HG02970 (cell line): ENCODE measurements around the gene DUSP3.
"Not testable (repeated sequence)": the region's sequence is repeated elsewhere in the genome, so short reads cannot be mapped to it uniquely, and the experiment has no call there.

Experiments
- ATAC-seq: cut with Tn5 transposase; IDR thresholded peaks from one replicate; pipeline ENCODE4 v1.9.1; 2021; ENCODE audit warnings: mild to moderate bottlenecking, moderate library complexity, moderate number of reproducible peaks; ENCODE audit not compliant: unreplicated experiment, low FRiP score

The DUSP3 gene

DNA sequence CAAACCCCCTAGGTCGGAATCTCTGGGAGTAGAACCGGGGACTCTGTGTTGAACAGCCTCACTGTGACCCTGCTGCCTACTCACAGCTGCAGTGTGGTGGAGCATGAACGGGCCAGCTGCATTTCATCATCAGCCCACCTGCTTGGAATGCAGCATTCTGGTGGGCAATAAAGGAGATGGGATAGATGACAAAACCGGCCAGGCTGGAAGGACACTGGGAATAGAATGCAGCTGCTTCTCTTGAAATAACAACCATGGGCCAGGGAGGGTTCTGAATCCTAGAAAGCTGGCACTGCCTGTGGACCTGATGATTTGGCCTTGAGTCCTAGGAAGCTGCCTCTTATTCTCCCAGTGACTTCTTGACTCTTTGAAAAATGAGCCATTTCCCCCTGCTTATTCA lies 25.0 kb upstream of the DUSP3 start:
- no peak for ATAC-seq

DNA sequence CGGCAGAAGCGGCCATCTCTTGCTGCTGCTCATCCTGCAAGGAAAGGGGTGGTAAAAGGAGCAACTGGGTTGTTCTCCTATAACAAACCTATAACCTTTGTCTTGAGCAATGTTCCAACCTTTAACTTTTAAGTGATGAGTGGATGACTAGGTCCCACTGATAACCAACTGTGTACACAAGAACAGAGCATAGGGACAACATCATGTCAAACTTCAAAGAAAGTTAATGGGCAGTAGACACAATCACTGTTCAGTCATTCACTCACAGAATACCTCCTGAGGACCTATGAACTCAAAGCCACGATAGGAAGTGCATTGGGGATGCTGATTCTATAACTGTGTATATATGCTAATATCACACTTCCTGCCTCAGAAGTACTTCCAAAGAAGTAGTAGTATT lies 23.1 kb upstream of the DUSP3 start:
- ATAC-seq: no peak

DNA sequence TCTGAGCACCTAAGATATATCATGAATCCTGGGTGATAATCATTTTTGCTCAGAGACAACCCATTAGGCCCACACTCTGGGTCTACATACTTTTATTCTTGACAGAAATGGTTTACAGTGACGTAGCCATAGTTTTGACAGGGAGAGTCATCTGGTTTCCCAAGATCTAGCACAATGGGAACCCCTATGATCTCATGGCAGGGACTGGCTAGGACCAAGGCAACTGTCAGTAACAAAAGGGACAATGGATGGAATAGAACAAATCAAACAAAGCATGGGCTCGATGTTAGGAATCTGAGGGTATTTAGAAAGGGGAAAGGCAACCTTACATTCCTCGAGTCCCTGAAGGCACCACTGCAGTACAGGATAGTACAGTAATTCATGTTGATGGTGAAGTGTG lies 22.0 kb upstream of the DUSP3 start:
- no peak for ATAC-seq

DNA sequence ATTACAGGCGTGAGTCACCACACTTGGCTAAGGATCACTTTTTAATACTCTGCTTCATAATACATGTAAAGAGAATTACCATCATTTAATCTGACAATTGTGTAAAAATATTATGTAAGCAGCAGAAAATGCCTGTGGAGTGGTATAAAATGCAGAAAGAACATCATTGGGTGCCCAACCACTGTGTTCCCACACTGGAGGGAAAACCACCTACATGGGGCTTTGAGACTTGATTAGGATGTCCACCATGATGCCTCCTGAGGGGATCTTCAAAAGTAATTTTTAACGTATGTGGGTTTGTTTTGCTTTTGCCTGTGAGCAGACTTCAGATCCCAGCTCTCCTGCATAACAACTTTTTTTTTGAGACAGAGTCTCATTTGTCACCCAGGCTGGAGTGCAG lies 20.3 kb upstream of the DUSP3 start:
- no peak for ATAC-seq

DNA sequence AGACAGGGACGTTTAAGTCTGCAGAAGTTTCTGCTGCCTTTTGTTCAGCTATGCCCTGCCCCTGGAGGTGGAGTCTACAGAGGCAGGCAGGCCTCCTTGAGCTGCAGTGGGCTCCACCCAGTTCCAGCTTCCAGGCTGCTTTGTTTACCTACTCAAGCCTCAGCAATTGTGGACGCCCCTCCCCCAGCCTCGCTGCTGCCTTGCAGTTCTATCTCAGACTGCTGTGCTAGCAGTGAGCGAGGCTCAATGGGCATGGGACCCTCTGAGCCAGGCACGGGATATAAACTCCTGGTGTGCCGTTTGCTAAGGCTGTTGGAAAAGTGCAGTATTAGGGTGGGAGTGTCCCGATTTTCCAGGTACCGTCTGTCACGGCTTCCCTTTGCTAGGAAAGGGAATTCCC lies 19.2 kb upstream of the DUSP3 start:
- not testable (repeated sequence) for ATAC-seq

DNA sequence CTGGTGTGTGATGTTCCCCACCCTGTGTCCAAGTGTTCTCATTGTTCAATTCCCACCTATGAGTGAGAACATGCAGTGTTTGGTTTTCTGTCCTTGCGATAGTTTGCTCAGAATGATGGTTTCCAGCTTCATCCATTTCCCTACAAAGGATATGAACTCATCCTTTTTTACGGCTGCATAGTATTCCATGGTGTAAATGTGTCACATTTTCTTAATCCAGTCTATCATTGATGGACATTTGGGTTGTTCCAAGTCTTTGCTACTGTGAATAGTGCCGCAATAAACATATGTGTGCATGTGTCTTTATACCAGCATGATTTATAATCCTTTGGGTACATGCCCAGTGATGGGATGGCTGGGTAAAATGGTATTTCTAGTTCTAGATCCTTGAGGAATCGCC lies 13.9 kb upstream of the DUSP3 start:
- ATAC-seq: not testable (repeated sequence)

DNA sequence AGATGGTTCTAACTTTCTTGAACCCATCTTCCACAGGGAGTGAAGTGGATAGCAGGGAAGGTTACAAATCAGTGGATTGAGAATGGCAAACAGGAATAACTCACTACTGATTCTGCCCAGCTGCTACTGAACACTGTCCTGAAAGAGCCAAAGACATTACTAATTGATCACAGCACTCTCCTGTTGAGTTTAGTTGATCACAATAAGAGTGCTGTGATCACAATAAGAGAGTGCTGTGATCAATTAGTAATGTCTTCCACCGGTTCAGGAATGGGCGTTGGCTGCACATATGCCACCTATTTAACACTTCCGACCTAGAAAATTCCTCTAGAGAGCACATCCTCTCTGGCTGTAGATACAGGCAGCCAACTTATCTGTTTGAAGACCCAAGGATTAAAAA lies 12.8 kb upstream of the DUSP3 start:
- no peak for ATAC-seq

DNA sequence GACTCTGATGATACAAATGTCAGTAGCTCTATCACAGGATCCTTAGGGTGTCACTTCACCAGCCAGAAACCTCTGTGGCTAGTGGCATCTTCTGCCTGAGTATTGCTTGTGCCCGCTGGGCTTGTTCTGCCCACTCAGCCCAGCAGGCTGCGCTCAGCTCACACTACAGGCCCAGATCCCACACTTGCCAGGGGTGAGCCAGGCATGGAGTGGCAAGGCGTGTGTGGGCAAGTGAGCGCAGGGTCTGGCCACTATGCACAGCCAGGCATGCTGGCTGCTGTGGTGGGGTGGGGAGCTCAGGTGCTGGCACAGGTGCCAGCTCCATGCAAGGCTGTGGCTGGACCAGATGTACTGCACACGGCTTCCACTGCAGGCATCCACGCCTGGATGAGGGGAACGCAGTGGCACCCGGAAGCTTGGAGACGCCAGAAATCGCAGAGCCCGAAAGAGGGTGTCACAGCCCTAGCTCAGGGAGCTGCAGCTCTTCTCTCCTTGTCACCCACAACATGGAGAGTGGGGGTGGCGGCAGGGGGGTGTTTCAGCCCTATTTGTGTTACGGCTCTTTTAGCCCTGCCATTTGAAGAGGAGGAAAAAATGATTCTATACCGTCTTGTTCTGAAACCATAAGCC lies 11.6 kb upstream of the DUSP3 start:
- no peak for ATAC-seq

DNA sequence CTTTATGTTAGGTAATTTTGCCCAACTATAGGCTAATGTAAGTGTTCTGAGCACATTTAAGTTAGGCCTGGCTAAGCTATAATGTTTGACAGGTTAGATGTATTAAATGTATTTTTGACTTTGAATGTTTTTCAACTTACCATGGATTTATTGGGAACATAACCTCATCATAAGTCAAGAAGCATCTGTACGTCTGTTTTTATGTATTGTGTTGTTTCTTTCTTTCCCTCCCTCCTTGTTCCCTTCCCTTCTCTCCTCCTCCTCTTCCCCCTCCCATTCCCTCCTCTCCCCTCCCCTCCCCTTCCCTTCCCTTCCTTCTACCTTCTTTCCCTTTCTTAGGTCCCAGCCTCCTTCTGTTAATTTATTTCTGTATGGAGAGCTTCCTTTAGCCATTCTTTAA lies 10.7 kb upstream of the DUSP3 start:
- ATAC-seq: no peak

DNA sequence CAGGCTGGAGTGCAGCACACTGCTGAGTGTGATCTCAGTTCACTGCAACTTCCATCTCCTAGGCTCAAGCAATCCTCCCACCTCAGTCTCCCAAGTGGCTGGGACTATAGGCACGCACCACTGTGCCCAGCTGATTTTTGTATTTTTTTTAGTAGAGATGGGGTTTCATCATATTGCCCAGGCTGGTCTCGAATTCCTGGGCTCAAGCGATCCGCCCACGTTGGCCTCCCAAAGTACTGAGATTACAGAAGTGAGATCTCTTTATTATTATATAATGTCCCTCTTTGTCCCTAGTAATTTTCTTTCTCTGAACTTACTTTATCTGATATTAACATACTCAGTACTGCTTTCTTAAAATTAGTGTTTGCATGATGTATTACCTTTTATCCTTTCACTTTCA lies 9.8 kb upstream of the DUSP3 start:
- ATAC-seq: no peak

DNA sequence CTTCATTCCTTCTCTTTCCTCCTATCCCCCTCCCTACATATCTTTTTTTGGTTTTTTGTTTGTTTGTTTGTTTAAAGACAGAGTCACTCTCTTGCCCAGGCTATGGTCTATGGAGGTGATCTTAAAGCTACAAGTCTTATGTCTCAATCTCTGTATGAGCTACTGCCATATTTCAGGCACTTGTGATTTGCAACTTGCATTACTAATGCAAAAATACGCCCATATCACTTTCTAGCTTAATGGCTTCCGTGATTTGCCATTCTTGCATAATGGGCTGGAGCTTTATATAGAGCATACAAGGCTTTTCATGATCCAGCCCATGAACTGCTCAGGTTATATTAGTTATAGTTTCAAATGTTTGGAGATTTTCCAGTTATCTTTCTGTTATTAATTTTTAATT lies 9.0 kb upstream of the DUSP3 start:
- no peak for ATAC-seq

DNA sequence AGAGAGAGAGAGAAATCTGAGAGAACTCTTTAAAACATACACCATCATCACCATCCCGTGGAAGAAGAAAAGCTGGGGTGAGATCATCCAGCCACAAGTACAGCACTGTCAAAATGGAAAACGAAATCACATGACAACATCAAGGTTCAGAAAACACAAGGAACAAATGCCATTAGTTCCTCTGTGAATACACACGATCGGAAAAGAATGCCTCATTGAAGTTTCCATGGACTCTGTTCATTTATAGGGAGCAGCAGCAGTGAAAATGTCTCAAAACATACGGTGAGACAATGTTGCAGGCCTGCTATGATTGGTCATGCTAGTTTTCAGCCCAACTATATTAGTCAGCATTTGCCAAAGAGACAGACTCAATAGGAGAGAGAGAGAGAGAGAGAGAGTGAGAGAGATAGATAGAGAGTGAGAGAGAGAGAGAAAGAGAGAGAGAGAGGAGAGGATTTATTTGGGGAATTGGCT lies 5.9 kb upstream of the DUSP3 start:
- ATAC-seq: no peak

DNA sequence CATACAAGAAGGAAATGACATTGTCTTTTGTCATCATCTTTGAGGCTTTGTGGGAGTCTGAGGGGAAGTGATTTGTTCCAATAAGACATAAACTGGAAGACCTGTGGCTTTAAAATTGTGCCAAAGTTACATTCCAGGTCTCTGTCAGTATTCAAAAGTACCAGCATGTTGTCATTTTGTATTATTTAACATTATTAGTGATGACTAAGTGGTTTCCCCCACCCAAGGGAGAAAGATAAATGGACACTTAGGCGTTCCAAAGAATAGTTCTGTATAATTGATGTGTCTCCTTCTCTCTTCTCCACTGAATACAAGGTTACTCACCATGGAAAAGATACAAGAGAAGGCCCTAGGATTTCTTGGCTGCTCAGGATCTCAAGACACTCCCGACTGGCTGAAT lies 5.3 kb upstream of the DUSP3 start:
- ATAC-seq: no peak

DNA sequence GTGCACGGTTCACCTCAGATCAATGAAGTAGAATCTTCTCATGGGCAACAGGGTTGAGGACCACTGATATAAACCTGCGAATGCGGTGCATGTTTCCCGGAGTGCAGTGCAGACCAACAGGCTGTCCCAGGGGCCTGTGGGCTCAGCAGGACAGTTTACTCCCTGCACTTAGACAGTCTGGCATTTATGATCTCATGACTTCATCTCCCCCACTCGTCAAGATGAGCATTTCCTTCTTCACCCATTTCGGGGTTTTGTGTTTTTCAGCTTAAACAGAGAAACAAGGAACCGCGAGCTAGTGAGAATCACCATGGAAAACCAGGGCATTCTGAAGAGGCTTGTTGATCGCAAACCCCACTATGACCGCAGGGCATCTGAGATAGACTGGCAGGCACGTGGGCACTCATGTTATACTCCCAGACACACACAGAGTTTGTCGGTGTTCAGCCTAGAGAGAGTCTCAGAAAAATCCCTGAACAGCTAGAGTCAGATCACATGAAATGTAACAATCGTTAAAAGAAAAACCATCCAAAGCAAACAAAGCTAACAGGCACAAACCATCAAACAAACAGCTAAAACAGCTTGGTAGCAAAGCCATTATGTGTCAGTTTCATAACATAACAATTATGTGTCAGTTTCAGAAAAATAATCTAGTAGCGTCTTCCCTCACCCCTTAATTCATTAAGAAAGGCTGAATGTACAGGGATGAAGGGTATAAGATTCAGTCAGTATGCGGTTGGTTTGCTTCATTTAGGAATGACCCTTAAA lies 4.3 kb upstream of the DUSP3 start:
- no peak for ATAC-seq

DNA sequence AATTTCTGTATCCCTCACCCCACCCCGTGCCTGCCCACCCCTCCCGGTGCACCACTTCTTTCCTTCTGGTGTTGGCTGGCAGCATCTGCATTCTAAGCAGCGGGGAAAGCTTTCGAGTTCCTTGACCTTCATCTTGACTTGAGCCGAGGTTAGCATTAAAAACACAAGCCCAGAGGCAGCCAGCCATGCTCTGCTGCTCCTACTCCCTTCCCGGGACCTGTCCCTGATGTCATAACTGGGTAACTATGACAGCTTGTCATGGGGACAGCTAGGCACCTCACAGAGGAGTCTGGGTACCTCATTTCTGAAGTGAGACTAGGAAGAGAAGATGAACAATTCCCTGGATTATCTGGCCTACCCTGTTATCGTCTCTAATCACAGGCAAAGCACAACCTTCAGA lies 1.4 kb upstream of the DUSP3 start, which contains the start of gene CFAP97D1:
TSS of gene CFAP97D1 (plus strand) at position 301 of the 400 bp plus-strand sequence. CDS start at position 329, 28 bp downstream.
- no peak for ATAC-seq

DNA sequence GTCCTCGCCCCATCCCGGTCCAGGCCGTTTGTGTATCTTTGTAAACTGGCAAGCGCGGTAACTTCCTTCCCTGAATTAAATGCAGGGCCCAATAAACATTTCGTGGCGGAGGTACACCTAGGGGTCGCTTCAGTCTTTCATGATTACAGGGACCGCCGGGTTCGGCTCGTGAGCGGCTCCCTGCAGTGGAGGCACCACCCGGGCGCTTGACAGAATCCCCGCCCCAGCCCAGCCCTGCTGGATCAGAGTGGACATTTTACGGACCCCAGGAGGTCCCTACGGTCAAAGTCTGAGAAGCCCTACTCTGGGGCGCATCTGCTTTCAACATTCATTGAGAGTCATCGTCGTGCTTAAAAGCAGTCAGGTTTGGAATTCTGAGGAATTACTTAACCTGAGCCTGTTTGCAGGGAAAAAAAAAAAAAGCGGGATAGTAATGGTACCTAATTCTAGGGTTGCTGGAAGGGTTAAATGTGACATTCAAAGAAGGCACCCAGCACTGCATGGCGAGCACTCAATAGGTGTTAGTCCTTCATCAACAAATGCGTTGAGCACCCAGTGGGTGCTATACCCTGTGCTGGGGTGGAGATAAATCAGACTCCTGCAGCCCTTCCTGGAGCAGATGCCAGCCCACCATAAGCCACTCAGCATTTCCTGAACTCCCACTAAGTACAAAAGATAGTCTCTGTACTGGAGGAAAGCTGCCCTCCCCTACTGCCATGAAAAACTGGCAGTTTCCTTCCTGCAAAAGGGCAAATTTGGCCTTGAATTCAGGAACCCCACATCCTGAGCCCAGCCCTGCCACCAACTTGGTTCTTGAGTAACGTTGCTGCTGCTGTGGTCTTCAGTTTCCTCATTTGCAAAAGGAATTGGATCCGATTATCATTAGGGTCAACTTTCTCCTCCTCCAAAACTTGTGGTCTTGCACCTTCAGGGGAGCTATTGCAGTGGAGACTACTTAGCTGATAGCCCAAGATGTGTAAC lies 658 bp upstream of the DUSP3 start:
- no peak for ATAC-seq

DNA sequence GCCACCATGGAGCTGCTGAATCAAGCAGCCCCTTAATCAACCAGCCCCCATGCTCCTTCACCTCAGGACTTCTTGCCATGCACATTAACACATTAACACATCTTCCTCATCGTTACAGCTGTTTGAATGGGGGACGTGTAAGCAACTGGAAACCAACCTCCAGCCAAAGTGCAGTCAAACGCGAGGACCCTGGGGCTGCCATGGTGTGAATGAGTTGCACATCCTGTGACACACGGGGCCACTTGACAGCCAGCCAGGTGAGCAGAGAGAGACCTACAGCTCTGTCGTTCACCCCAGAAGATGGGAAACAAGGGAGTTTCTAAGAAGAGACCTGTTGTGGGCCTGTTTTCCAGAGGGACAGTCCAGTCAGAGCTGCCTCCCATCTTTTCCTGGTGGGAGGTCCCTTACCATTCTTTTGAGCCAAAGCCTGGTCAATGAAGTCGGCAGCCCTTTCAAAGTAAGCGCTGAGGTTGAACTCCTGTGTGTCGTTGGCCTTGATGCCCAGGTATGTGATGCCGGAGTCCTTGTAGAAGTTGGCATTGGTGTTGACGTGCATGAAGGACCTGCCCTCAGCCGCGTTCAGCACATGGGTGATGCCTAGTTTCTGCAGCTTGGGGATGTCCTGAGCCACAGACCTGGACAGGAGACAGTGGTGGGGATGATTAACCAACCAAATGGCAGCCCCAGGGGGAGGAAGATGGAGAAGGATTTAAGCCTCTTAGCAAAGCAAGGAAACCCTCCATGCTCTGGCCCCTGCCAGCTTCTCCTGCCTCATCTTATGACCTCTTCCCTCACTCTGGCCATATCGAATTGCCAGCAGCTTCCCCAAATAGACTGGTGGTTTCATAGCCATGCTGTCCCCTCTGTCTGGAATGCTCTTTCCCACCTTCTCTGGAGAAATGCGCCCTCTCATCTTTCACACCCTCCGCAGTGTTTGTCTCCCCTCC lies 4.2 kb downstream of the DUSP3 start:
- no peak for ATAC-seq

DNA sequence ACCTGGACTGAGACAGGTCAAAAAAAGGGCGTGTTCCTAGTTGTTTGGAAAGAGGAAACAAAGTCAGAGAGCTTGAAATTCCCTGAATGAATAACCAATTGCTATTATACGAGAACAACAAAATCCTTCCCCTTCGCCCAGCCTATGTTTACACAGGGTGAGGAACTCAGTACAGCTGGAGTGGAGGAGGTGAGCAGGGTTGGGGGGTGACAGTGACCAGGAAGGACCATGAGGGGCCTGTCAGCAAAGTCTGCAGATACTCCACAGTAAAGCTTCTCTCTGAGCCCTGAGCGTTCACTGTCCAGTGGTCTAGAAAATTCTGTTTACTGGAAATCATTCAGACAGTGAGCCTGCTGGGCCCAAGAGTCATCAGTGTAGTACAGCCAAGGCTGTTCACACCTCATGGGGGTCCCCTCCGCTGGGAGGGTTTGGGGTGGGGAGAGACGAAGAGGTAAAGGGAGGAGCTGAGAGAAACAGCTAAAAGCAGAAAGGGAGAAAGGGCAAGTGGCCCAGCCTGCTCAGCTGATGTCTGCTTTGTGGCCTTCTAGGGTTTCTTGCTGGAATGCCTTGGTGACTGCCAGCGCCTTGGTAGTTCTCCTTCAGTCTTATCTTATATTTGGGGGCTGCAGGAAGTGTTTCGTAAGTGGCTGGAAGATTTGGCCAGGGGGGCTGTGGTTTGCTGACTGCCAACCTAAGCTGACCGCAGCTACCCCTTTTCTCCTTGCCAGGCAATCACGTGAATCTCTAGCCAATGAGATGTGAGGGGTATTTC lies 5.7 kb downstream of the DUSP3 start:
- ATAC-seq: no peak

DNA sequence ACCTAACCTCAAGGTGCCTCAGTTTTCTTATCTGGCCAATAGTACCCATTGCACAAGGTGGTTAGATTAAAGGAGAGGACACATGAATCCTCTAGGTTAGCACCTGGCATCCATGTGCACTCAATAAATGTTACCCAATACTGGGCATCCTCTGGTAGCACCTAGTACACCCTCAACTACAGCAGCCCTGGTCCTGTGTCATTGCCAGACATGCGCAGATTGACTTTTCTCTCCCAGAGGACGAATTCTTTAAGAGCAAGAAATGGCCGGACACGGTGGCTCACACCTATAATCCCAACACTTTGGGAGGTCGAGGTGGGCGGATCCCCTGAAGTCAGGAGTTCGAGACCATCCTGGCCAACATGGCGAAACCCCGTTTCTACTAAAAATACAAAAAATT lies 7.3 kb downstream of the DUSP3 start:
- no peak for ATAC-seq
